CD8-positive, alpha-beta memory T cell (primary cell): Measurements from ENCODE around the gene IRAK3. TPM values are rescaled to one million over a fixed set of nuclear protein-coding genes. Genes with fewer than 3 reads are reported as not detected.

ENCODE experiments used
- CTCF ChIA-PET: fragments of 350-600 bp; sonication (Branson Sonifier 250); formaldehyde crosslinking; loops from one replicate; lab custom pipeline; 2021; ENCODE audit warnings: antibody characterized with exemption; lab: Charles Lee
- POLR2A ChIA-PET: fragments of 350-600 bp; sonication (Branson Sonifier 250); formaldehyde crosslinking; loops from one replicate; lab custom pipeline; 2021; ENCODE audit warnings: antibody characterized with exemption; lab: Charles Lee
- DNase-seq, 5 donors: peaks; one replicate each; pipeline versions ENCODE4 v3.0.0 to v3.0.0-alpha.2; 2020 to 2022; ENCODE audit warnings: mixed read lengths in 1 of 5
- H3K27ac ChIP-seq: one replicate; pipeline ENCODE4 v1.7.0; 2013; ENCODE audit warnings: low read depth, mild to moderate bottlenecking, low read length, moderate library complexity
- H3K27me3 ChIP-seq: 2 replicates; pipeline ENCODE4 v1.7.0; 2013; ENCODE audit warnings: low read length, mild to moderate bottlenecking; ENCODE audit not compliant: insufficient read depth, poor library complexity, severe bottlenecking
- H3K36me3 ChIP-seq: 2 replicates; pipeline ENCODE4 v1.7.0; 2013; ENCODE audit warnings: mild to moderate bottlenecking, low read length, moderate library complexity; ENCODE audit not compliant: insufficient read depth
- H3K4me1 ChIP-seq: 2 replicates; pipeline ENCODE4 v1.7.0; 2013; ENCODE audit warnings: mild to moderate bottlenecking, low read length, moderate library complexity; ENCODE audit not compliant: insufficient read depth
- H3K4me3 ChIP-seq: 2 replicates; pipeline ENCODE4 v1.7.0; 2013; ENCODE audit warnings: mild to moderate bottlenecking, low read length
- H3K9me3 ChIP-seq: 2 replicates; pipeline ENCODE4 v1.7.0; 2013; ENCODE audit warnings: mild to moderate bottlenecking, low read length
- H3K27ac Mint-ChIP-seq, 8 donors: one replicate each; pipeline ENCODE4 v1.8.0; 2020 to 2021; ENCODE audit warnings: mixed read lengths in 8 of 8, mild to moderate bottlenecking in 6 of 8, inconsistent platforms in 3 of 8, moderate library complexity in 3 of 8
- H3K27me3 Mint-ChIP-seq, 2 donors: one replicate each; pipeline ENCODE4 v1.8.0; 2020 to 2021; ENCODE audit warnings: mixed read lengths in 2 of 2, mild to moderate bottlenecking in 1 of 2, moderate library complexity in 1 of 2
- H3K36me3 Mint-ChIP-seq, 3 donors: one replicate each; pipeline ENCODE4 v1.8.0; 2020 to 2021; ENCODE audit warnings: mixed read lengths in 3 of 3, inconsistent platforms in 1 of 3, mild to moderate bottlenecking in 1 of 3
- H3K4me1 Mint-ChIP-seq, 3 donors: one replicate each; pipeline ENCODE4 v1.8.0; 2020 to 2021; ENCODE audit warnings: mixed read lengths in 3 of 3, inconsistent platforms in 1 of 3, mild to moderate bottlenecking in 1 of 3
- H3K4me3 Mint-ChIP-seq, 7 donors: one replicate each; pipeline ENCODE4 v1.8.0; 2020 to 2021; ENCODE audit warnings: mixed read lengths in 7 of 7, mild to moderate bottlenecking in 6 of 7, moderate library complexity in 4 of 7, inconsistent platforms in 2 of 7
- H3K9me3 Mint-ChIP-seq, 5 donors: one replicate each; pipeline ENCODE4 v1.8.0; 2020 to 2022; ENCODE audit warnings: mixed read lengths in 5 of 5, mild to moderate bottlenecking in 3 of 5, moderate library complexity in 2 of 5, inconsistent platforms in 1 of 5
- polyA plus RNA-seq: library from polyadenylated mRNA; unstranded; fragments of 300-500 nt; fragmentation: Illumina TruSeq; gene quantifications from one replicate; pipeline ENCODE4 v1.2.3, GENCODE V29; 2021
- total RNA-seq, 2 experiments: library from RNA; stranded (reverse); gene quantifications; one replicate each; pipeline ENCODE4 v1.2.3, GENCODE V29; 2021

IRAK3 gene
- total and polyA plus RNA-seq, 3 experiments from 2014 or later: 0.13 to 0.22 TPM; not detected in 1

GRCh38 chr12:66282244-66282643 is 93.2 kb downstream of the IRAK3 start:
- ChIA-PET CTCF (interaction anchor here (1.3 kb wide), 1 partner anchor 20 kb away, joined by 3 read pairs; the partner anchor contains the start of gene HELB), POLR2A (no interaction called here)
- Histone ChIP-seq H3K27me3 (no peaks in the 10 kb centered on the region), H3K36me3 (no peaks in the 10 kb centered on the region), H3K27ac (no peak overlapping the region), H3K4me3 (no peak overlapping the region), H3K4me1 (peaks cover 54% of the 10 kb centered on the region), H3K9me3 (no peaks in the 10 kb centered on the region)
- Mint-ChIP-seq H3K27me3 (peaks cover 0 to 2% of the 10 kb centered on the region in 2 donors), H3K4me1 (peaks cover 31 to 65% (median 62%) of the 10 kb centered on the region in 3 donors), H3K9me3 (peaks cover 0 to 3% (median 2%) of the 10 kb centered on the region in 5 donors), H3K4me3 (no peak overlapping the region), H3K36me3 (peaks cover 0 to 6% (median 6%) of the 10 kb centered on the region in 3 donors), H3K27ac (no peak overlapping the region)
- DNase-seq: no peak

GRCh38 chr12:66287275-66287674 is 98.3 kb downstream of the IRAK3 start:
- peaks cover 0 to 6% (median under 1%) of the 10 kb centered on the region in 3 donors for H3K36me3 Mint-ChIP-seq
- peaks cover 0 to 2% of the 10 kb centered on the region in 2 donors for H3K27me3 Mint-ChIP-seq
- Histone ChIP-seq H3K9me3 (no peaks in the 10 kb centered on the region), H3K4me1 (peaks cover 83% of the 10 kb centered on the region), H3K27ac (no peak overlapping the region), H3K36me3 (no peaks in the 10 kb centered on the region), H3K27me3 (no peaks in the 10 kb centered on the region), H3K4me3 (no peak overlapping the region)
- ChIA-PET POLR2A (no interaction called here), CTCF (no interaction called here)
- peak overlapping the region; percentile 69 to 93 (median 80) for H3K27ac Mint-ChIP-seq
- H3K4me1 Mint-ChIP-seq: peaks cover 61 to 89% (median 86%) of the 10 kb centered on the region in 3 donors
- H3K4me3 Mint-ChIP-seq: peak overlapping the region; percentile 5 to 82 (median 70)
- H3K9me3 Mint-ChIP-seq: no peaks in the 10 kb centered on the region
- no peak for DNase-seq

- Mint-ChIP-seq H3K27ac (peak overlapping the region; percentile 65 to 93 (median 80)), H3K36me3 (peaks cover 0 to 2% (median 0%) of the 10 kb centered on the region in 3 donors), H3K4me1 (peaks cover 65 to 93% (median 93%) of the 10 kb centered on the region in 3 donors), H3K9me3 (no peaks in the 10 kb centered on the region), H3K4me3 (peak overlapping the region; percentile 46 to 82 (median 70)), H3K27me3 (peaks cover 0 to 2% of the 10 kb centered on the region in 2 donors)
- no peaks in the 10 kb centered on the region for H3K36me3 ChIP-seq
- no peak overlapping the region for H3K4me3 ChIP-seq
- H3K27ac ChIP-seq: no peak overlapping the region
- H3K9me3 ChIP-seq: no peaks in the 10 kb centered on the region
- POLR2A ChIA-PET: interaction anchor here (0.7 to 1.1 kb wide), 4 partner anchors 9 to 52 kb away, joined by 3 to 26 read pairs (median 4); partner anchors contain the start of gene HELB
- no peaks in the 10 kb centered on the region for H3K27me3 ChIP-seq
- H3K4me1 ChIP-seq: peaks cover 90% of the 10 kb centered on the region
- CTCF ChIA-PET: interaction anchor here (0.9 to 1.2 kb wide), 5 partner anchors 9 to 33 kb away, joined by 3 to 7 read pairs (median 3); partner anchors contain the start of gene HELB
- DNase-seq: peak; percentile 9 to 88 (median 77)
Observed at GRCh38 chr12:66288121-66288520, 99.1 kb downstream of the IRAK3 start.

GRCh38 chr12:66289485-66289884 is 100.5 kb downstream of the IRAK3 start:
- peak overlapping the region in 3 of 7 donors; percentile 46 to 74 (median 73) for H3K4me3 Mint-ChIP-seq
- H3K27ac Mint-ChIP-seq: peak overlapping the region in 7 of 8 donors; percentile 55 to 80 (median 73)
- Histone ChIP-seq H3K27me3 (no peaks in the 10 kb centered on the region), H3K4me3 (no peak overlapping the region), H3K27ac (no peak overlapping the region), H3K9me3 (no peaks in the 10 kb centered on the region), H3K4me1 (peaks cover 80% of the 10 kb centered on the region), H3K36me3 (no peaks in the 10 kb centered on the region)
- ChIA-PET CTCF (interaction anchor here (1.1 to 2.2 kb wide), 3 partner anchors 13 to 119 kb away, joined by 3 to 6 read pairs (median 3); partner anchors contain the start of genes HELB and TMBIM4), POLR2A (interaction anchor here (0.7 to 1.3 kb wide), 2 partner anchors 11 to 13 kb away, joined by 3 to 4 read pairs; partner anchors contain the start of gene HELB)
- H3K36me3 Mint-ChIP-seq: peaks cover 0 to 2% (median 0%) of the 10 kb centered on the region in 3 donors
- DNase-seq: no peak
- H3K4me1 Mint-ChIP-seq: peaks cover 67 to 89% (median 83%) of the 10 kb centered on the region in 3 donors
- peaks cover 0 to 4% of the 10 kb centered on the region in 2 donors for H3K27me3 Mint-ChIP-seq
- H3K9me3 Mint-ChIP-seq: no peaks in the 10 kb centered on the region

GRCh38 chr12:66290716-66291200 is 101.7 kb downstream of the IRAK3 start:
- H3K9me3 ChIP-seq: no peaks in the 10 kb centered on the region
- peak in 3 of 5 donors; percentile 48 to 61 (median 51) for DNase-seq
- peak overlapping the region; percentile 16 for H3K4me3 ChIP-seq
- ChIA-PET CTCF (interaction anchor here (0.6 to 2.2 kb wide), 3 partner anchors 12 to 48 kb away, joined by 3 to 6 read pairs (median 3); partner anchors contain the start of gene HELB), POLR2A (interaction anchor here (1.1 kb wide), 1 partner anchor 12 kb away, joined by 10 read pairs; the partner anchor contains the start of gene HELB)
- Mint-ChIP-seq H3K4me1 (peaks cover 62 to 85% (median 78%) of the 10 kb centered on the region in 3 donors), H3K27ac (peak overlapping the region; percentile 55 to 94 (median 74)), H3K27me3 (peaks cover 0 to 4% of the 10 kb centered on the region in 2 donors), H3K9me3 (no peaks in the 10 kb centered on the region), H3K36me3 (peaks cover 0 to 2% (median 0%) of the 10 kb centered on the region in 3 donors), H3K4me3 (peak overlapping the region; percentile 20 to 70 (median 56))
- no peak overlapping the region for H3K27ac ChIP-seq
- peaks cover 73% of the 10 kb centered on the region for H3K4me1 ChIP-seq
- no peaks in the 10 kb centered on the region for H3K27me3 ChIP-seq
- H3K36me3 ChIP-seq: no peaks in the 10 kb centered on the region

- peak overlapping the region in 2 of 8 donors; percentile 3 to 41 for H3K27ac Mint-ChIP-seq
- Histone ChIP-seq H3K9me3 (no peaks in the 10 kb centered on the region), H3K4me1 (peaks cover 32% of the 10 kb centered on the region), H3K27me3 (no peaks in the 10 kb centered on the region), H3K36me3 (no peaks in the 10 kb centered on the region), H3K4me3 (no peak overlapping the region), H3K27ac (no peak overlapping the region)
- H3K36me3 Mint-ChIP-seq: no peaks in the 10 kb centered on the region
- peaks cover 0 to 3% of the 10 kb centered on the region in 2 donors for H3K27me3 Mint-ChIP-seq
- DNase-seq: no peak
- no peaks in the 10 kb centered on the region for H3K9me3 Mint-ChIP-seq
- POLR2A ChIA-PET: no interaction called here
- CTCF ChIA-PET: no interaction called here
- peaks cover 30 to 55% (median 50%) of the 10 kb centered on the region in 3 donors for H3K4me1 Mint-ChIP-seq
- peak overlapping the region in 1 of 7 donors; percentile 6 for H3K4me3 Mint-ChIP-seq
Observed at GRCh38 chr12:66296176-66296683, 107.2 kb downstream of the IRAK3 start.

GRCh38 chr12:66297080-66297479 is 108.1 kb downstream of the IRAK3 start:
- H3K27me3 ChIP-seq: no peaks in the 10 kb centered on the region
- ChIA-PET POLR2A (interaction anchor here (1.0 kb wide), 1 partner anchor 9 kb away, joined by 4 read pairs; no protein-coding TSS in a partner anchor), CTCF (no interaction called here)
- peaks cover 0 to under 1% (median 0%) of the 10 kb centered on the region in 3 donors for H3K36me3 Mint-ChIP-seq
- H3K4me3 Mint-ChIP-seq: peak overlapping the region in 1 of 7 donors; percentile 62
- H3K4me3 ChIP-seq: no peak overlapping the region
- H3K9me3 ChIP-seq: no peaks in the 10 kb centered on the region
- peak overlapping the region in 3 of 8 donors; percentile 11 to 42 (median 36) for H3K27ac Mint-ChIP-seq
- no peaks in the 10 kb centered on the region for H3K36me3 ChIP-seq
- H3K27me3 Mint-ChIP-seq: peaks cover 0 to 3% of the 10 kb centered on the region in 2 donors
- H3K4me1 ChIP-seq: peaks cover 27% of the 10 kb centered on the region
- H3K4me1 Mint-ChIP-seq: peaks cover 29 to 53% (median 47%) of the 10 kb centered on the region in 3 donors
- no peak overlapping the region for H3K27ac ChIP-seq
- no peak for DNase-seq
- no peaks in the 10 kb centered on the region for H3K9me3 Mint-ChIP-seq
